Measurements from ENCODE around the gene C2orf76.

C2orf76 gene

DNA sequence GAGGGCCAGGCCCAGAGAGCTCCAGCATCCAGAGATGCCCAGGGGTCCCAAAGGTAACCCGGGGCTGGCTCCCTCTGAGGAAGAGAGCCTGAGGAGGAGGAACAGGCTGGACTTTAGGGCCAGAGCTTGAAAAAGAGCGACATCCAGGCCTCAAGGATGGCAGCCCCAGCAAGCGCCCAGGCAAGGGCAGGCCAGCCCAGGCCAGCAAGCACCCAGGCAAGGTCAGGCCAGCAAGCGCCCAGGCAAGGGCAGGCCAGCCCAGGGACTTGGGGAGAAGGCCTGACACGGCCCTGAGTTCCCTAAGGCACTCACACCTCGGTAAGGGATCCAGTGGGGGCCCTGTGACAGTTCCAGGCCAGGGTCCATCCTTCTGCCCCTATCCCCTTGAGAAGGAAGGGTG lies 30.6 kb upstream of the C2orf76 start:
- TF ChIP-seq RAD21 (IDR thresholded peaks at IDR 0.05; ENCODE audit: low read depth) (no peak), CEBPB (IDR thresholded peaks at IDR 0.05) (no peak)

DNA sequence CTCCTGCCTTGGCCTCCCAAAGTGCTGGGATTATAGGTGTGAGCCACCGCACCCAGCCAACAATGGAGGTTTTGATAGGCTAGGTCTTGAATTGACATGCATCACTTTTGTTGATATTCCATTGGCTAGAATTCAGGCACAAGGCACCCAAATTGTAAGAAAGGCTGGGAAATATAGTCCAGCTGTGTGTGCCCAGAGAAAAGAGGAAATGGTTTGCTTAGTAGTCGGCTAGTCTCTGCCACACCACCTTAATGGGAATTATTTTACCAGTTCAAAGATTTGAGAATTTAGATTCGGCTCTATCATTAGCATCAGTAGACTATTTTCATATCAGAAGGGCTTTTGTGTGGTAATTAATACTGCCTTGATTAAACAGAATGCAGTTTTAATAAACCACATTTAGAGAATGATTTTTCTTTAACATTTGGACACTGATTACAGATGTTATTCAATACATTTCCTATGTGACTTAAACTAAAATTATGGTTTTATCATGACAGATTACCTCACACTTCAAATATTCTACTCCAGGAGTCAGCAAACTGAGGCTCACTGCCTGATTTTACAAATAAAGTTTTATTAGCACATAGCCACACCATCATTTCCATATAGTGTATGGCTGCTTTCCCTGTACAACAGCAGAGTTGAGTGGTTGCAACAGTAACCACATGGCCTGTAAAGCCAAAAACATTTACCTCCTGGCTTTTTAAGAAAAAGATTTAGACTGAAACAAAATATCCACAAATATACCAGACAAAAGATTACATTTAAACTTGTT lies 27.5 kb upstream of the C2orf76 start:
- TF ChIP-seq NFIC (IDR thresholded peaks at IDR 0.05) (no peak), TAF1 (IDR thresholded peaks at IDR 0.05; ENCODE audit: low read depth) (no peak), EP300 (IDR thresholded peaks at IDR 0.05; ENCODE audit: borderline replicate concordance) (no peak), YY1 (IDR thresholded peaks at IDR 0.05; ENCODE audit: low read depth) (no peak), RAD21 (IDR thresholded peaks at IDR 0.05; ENCODE audit: low read depth) (no peak)

DNA sequence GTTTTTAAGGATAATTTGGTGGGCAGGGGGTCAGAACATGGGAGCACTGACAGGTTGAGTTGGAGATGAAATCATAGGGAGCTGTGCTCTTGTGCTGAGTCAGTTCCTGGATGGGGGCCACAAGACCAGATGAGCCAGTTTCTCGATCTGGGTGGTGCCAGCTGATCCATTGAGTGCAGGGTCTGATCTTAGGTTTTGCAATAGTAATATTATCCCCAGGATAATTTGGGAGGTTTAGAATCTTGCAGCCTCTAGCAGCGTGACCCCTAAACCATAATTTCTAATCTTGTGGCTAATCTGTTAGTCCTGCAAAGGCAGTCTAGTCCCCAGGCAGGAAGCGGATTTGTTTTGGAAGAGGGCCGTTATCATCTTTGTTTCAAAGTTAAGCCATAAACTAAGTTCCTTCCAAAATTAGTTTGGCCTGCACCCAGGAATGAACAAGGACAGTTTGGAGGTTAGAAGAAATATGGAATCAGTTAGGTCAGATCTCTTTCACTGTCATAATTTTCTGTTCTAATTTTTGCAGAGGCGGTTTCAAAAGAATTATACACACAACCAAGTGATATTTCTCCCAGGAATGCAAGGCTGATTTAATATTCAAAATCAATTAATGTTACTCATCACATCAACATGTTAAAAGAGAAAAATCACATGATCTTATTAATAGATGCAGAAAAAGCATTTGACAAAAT lies 23.1 kb upstream of the C2orf76 start:
- TF ChIP-seq, protein P1, sequence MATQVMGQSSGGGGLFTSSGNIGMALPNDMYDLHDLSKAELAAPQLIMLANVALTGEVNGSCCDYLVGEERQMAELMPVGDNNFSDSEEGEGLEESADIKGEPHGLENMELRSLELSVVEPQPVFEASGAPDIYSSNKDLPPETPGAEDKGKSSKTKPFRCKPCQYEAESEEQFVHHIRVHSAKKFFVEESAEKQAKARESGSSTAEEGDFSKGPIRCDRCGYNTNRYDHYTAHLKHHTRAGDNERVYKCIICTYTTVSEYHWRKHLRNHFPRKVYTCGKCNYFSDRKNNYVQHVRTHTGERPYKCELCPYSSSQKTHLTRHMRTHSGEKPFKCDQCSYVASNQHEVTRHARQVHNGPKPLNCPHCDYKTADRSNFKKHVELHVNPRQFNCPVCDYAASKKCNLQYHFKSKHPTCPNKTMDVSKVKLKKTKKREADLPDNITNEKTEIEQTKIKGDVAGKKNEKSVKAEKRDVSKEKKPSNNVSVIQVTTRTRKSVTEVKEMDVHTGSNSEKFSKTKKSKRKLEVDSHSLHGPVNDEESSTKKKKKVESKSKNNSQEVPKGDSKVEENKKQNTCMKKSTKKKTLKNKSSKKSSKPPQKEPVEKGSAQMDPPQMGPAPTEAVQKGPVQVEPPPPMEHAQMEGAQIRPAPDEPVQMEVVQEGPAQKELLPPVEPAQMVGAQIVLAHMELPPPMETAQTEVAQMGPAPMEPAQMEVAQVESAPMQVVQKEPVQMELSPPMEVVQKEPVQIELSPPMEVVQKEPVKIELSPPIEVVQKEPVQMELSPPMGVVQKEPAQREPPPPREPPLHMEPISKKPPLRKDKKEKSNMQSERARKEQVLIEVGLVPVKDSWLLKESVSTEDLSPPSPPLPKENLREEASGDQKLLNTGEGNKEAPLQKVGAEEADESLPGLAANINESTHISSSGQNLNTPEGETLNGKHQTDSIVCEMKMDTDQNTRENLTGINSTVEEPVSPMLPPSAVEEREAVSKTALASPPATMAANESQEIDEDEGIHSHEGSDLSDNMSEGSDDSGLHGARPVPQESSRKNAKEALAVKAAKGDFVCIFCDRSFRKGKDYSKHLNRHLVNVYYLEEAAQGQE (IDR thresholded peaks at IDR 0.05; ENCODE audit: low read depth): no peak
- TF ChIP-seq RAD21 (IDR thresholded peaks at IDR 0.05; ENCODE audit: low read depth) (no peak), CEBPB (IDR thresholded peaks at IDR 0.05) (peak; percentile 47; the same call in 1 of the 2 replicates), EGR1 (IDR thresholded peaks at IDR 0.05) (no peak), NFIC (IDR thresholded peaks at IDR 0.05) (peak; percentile 47), FOXM1 (IDR thresholded peaks at IDR 0.05; ENCODE audit: borderline replicate concordance, low read depth) (no peak)
- TF ChIP-seq, protein P2, sequence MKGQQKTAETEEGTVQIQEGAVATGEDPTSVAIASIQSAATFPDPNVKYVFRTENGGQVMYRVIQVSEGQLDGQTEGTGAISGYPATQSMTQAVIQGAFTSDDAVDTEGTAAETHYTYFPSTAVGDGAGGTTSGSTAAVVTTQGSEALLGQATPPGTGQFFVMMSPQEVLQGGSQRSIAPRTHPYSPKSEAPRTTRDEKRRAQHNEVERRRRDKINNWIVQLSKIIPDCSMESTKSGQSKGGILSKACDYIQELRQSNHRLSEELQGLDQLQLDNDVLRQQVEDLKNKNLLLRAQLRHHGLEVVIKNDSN (IDR thresholded peaks at IDR 0.05): no peak

DNA sequence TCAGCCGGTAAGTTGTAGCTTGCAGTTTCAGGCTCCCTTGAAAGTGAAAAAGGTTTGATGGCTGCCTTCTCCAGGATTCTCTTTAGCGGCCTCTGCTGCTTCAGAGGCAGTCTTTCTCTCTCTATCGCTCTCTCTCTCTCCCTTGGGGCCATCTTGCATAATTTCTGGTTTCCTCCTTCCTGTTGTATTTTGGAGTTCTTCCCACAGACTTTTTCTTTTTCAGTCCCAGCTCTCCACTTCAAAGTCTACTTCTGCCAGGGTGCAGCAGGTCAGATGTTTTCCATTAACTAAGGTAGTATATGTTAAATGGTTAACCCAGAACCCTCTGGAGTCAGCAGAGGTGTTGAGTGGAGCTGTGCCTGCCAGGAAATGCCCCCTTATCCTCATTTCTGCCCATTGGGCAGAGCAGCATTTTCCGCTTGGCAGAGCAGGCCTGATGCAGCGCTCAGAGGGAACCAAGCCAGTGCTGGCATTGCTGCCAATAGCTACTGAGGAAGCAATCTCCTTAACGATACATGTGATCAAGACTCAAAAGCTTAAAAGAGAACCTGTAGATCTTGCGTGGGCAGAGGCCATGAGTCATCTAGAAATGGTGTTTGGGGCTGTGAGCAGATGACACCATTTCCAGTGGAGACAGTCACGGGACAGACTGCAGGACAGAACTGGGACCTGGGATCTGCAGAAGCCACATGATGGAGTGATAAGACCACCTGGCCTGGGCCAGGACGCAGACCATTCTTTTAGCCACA lies 20.9 kb upstream of the C2orf76 start:
- TF ChIP-seq EGR1 (IDR thresholded peaks at IDR 0.05) (no peak), TEAD4 (IDR thresholded peaks at IDR 0.05) (no peak), CEBPB (IDR thresholded peaks at IDR 0.05) (no peak), ZBTB7A (IDR thresholded peaks at IDR 0.05; ENCODE audit: low read depth) (no peak), YY1 (IDR thresholded peaks at IDR 0.05; ENCODE audit: low read depth) (no peak), TAF1 (IDR thresholded peaks at IDR 0.05; ENCODE audit: low read depth) (no peak), NFIC (IDR thresholded peaks at IDR 0.05) (no peak), RAD21 (IDR thresholded peaks at IDR 0.05; ENCODE audit: low read depth) (no peak), CREB1 (IDR thresholded peaks at IDR 0.05; ENCODE audit: low read depth) (no peak), TCF12 (IDR thresholded peaks at IDR 0.05; ENCODE audit: low read depth) (no peak), FOXM1 (IDR thresholded peaks at IDR 0.05; ENCODE audit: borderline replicate concordance, low read depth) (no peak), EP300 (IDR thresholded peaks at IDR 0.05; ENCODE audit: borderline replicate concordance) (no peak)
- TF ChIP-seq, protein P2 (IDR thresholded peaks at IDR 0.05): no peak
- TF ChIP-seq, protein P1 (IDR thresholded peaks at IDR 0.05; ENCODE audit: low read depth): no peak
- TF ChIP-seq, protein P3, sequence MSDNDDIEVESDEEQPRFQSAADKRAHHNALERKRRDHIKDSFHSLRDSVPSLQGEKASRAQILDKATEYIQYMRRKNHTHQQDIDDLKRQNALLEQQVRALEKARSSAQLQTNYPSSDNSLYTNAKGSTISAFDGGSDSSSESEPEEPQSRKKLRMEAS (IDR thresholded peaks at IDR 0.05): no peak

DNA sequence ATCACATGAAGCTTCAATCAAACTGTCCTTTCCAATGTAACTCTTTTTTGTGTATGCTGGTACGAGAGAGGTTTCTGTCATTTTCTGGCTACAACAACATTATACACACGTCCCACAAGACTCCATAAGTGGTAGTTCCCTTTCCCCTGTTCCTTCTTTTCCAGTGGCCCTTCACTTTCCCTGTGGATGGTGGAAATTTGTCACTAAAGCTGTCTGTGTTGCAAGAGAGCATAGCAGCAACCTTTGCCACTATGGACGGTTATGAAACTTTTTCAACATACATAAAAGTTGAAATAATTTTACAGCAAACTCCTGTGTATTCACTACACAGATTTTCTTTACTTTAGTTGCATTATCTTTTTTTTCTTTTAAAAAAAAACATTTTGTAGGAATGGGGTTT lies 18.8 kb upstream of the C2orf76 start:
- no peak for TF ChIP-seq NFIC (IDR thresholded peaks at IDR 0.05)
- TF ChIP-seq TEAD4 (IDR thresholded peaks at IDR 0.05): no peak
- no peak for TF ChIP-seq EP300 (IDR thresholded peaks at IDR 0.05; ENCODE audit: borderline replicate concordance)
- no peak for TF ChIP-seq EGR1 (IDR thresholded peaks at IDR 0.05)
- no peak for TF ChIP-seq ZBTB7A (IDR thresholded peaks at IDR 0.05; ENCODE audit: low read depth)
- TF ChIP-seq, protein P3 (IDR thresholded peaks at IDR 0.05): no peak
- TF ChIP-seq TAF1 (IDR thresholded peaks at IDR 0.05; ENCODE audit: low read depth): no peak
- TF ChIP-seq, protein P1 (IDR thresholded peaks at IDR 0.05; ENCODE audit: low read depth): no peak
- TF ChIP-seq RAD21 (IDR thresholded peaks at IDR 0.05; ENCODE audit: low read depth): no peak
- TF ChIP-seq FOXM1 (IDR thresholded peaks at IDR 0.05; ENCODE audit: borderline replicate concordance, low read depth): no peak
- no peak for TF ChIP-seq YY1 (IDR thresholded peaks at IDR 0.05; ENCODE audit: low read depth)
- TF ChIP-seq, protein P2 (IDR thresholded peaks at IDR 0.05): no peak
- TF ChIP-seq CEBPB (IDR thresholded peaks at IDR 0.05): no peak
- no peak for TF ChIP-seq TCF12 (IDR thresholded peaks at IDR 0.05; ENCODE audit: low read depth)
- no peak for TF ChIP-seq CREB1 (IDR thresholded peaks at IDR 0.05; ENCODE audit: low read depth)

Measured in Ishikawa (cell line).